GM19025 (cell line): ENCODE results near the gene DPYD.
"Not testable (repeated sequence)": the region's sequence is repeated elsewhere in the genome, so short reads cannot be mapped to it uniquely, and the experiment has no call there.

Source experiments
- ATAC-seq: cut with Tn5 transposase; IDR thresholded peaks from one replicate; pipeline ENCODE4 v1.9.1; 2021; ENCODE audit warnings: mild to moderate bottlenecking, low read depth, moderate library complexity; ENCODE audit not compliant: unreplicated experiment

DPYD gene

GRCh38 chr1:97258597-97258996 is 662.2 kb downstream of the DPYD start:
- ATAC-seq, result no peak

GRCh38 chr1:97254731-97255463 is 665.9 kb downstream of the DPYD start:
- no peak for ATAC-seq

- no peak for ATAC-seq
These were observed 667.9 kb downstream of the DPYD start for GRCh38 chr1:97252925-97253324.

- no peak for ATAC-seq
These were observed 668.8 kb downstream of the DPYD start for GRCh38 chr1:97252076-97252475.

- no peak for ATAC-seq
These were observed 673.6 kb downstream of the DPYD start for GRCh38 chr1:97247196-97247595.

- no peak for ATAC-seq
These were observed 675.2 kb downstream of the DPYD start for GRCh38 chr1:97245682-97246081.

GRCh38 chr1:97245026-97245425 is 675.8 kb downstream of the DPYD start:
- no peak for ATAC-seq

GRCh38 chr1:97243973-97244560 is 676.8 kb downstream of the DPYD start:
- ATAC-seq, result no peak

GRCh38 chr1:97238816-97239215 is 682.0 kb downstream of the DPYD start:
- no peak for ATAC-seq

GRCh38 chr1:97231354-97231753 is 689.5 kb downstream of the DPYD start:
- ATAC-seq, result not testable (repeated sequence)

- no peak for ATAC-seq
These were observed 708.2 kb downstream of the DPYD start for GRCh38 chr1:97212671-97213070.

GRCh38 chr1:97210307-97210706 is 710.5 kb downstream of the DPYD start:
- ATAC-seq, result no peak

GRCh38 chr1:97209381-97209957 is 711.4 kb downstream of the DPYD start:
- no peak for ATAC-seq

GRCh38 chr1:97207868-97208267 is 713.0 kb downstream of the DPYD start:
- ATAC-seq, result no peak

GRCh38 chr1:97204468-97204867 is 716.4 kb downstream of the DPYD start:
- no peak for ATAC-seq

- no peak for ATAC-seq
These were observed 718.1 kb downstream of the DPYD start for GRCh38 chr1:97202481-97203380.

- ATAC-seq, result no peak
These were observed 719.2 kb downstream of the DPYD start for GRCh38 chr1:97201641-97202040.

GRCh38 chr1:97200595-97200994 is 720.2 kb downstream of the DPYD start:
- no peak for ATAC-seq

GRCh38 chr1:97196825-97197516 is 723.9 kb downstream of the DPYD start:
- ATAC-seq, result no peak

- ATAC-seq, result no peak
These were observed 727.8 kb downstream of the DPYD start for GRCh38 chr1:97192872-97193572.
